Activated gamma-delta T cell (primary cell): Measurements from ENCODE around the gene SPPL3.
"Not testable (repeated sequence)": the region's sequence is repeated elsewhere in the genome, so short reads cannot be mapped to it uniquely, and the experiment has no call there.

ENCODE experiments used
- DNase-seq: peaks from one replicate; lab custom pipeline; 2025; lab: John Stamatoyannopoulos, UW

SPPL3 gene

DNA sequence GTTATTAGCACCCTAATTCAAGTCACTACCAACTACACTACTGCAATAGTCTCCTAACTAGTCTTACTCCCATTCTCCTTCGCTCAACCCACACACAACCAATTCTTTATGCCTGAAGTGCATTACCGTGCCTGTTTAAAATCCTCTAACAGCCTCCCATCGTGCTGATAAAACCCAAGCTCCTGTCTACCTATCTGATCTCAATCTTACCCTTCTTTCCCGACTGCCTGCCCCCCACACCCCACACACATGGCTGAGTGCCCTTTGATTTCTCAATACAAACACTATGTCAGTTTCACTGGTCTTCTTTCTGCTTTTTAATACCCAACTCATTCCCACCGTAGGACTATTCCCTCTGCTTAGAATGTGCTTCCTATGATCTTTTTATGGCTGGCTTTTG, 59.9 kb downstream of the SPPL3 start:
- DNase-seq: no peak

DNA sequence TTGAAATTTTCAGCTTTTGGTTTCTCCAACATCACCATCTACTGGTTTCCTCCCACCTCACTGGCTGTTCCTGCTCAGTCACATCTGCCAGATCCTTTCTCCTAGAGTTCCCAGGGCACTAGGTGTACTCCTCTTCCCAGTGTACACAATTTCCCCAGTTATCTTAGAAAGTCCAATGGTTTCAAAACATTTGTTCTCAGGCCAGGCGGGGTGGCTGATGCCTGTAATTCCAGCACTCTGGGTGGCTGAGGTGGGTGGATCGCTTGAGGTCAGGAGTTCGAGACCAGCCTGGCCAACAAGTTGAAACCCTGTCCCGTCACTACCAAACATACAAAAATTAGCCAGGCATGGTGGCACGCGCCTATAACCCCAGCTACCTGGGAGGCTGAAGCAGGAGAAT, 60.7 kb downstream of the SPPL3 start:
- DNase-seq: no peak

GRCh38 chr12:120842595-120842994, 61.6 kb downstream of the SPPL3 start:
- no peak for DNase-seq

GRCh38 chr12:120841525-120841924, 62.6 kb downstream of the SPPL3 start:
- DNase-seq: no peak

DNA sequence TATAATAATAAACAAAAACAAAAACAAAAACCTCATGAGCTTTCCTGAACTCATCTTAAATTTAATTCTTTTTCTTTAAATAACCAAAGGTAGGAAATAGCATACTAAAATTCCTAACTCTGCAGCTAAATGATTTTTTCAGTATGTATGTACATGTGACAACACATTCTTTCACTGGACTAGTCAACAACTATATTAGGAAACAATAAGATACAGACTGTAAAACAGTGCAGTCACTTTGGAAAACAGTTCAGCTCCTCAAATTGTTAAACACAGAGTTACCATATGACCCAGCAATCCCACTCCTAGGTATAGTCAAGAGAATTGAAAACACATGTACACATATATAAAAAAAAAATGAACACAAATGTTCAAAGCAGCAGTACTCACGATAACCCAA, 64.7 kb downstream of the SPPL3 start:
- no peak for DNase-seq

DNA sequence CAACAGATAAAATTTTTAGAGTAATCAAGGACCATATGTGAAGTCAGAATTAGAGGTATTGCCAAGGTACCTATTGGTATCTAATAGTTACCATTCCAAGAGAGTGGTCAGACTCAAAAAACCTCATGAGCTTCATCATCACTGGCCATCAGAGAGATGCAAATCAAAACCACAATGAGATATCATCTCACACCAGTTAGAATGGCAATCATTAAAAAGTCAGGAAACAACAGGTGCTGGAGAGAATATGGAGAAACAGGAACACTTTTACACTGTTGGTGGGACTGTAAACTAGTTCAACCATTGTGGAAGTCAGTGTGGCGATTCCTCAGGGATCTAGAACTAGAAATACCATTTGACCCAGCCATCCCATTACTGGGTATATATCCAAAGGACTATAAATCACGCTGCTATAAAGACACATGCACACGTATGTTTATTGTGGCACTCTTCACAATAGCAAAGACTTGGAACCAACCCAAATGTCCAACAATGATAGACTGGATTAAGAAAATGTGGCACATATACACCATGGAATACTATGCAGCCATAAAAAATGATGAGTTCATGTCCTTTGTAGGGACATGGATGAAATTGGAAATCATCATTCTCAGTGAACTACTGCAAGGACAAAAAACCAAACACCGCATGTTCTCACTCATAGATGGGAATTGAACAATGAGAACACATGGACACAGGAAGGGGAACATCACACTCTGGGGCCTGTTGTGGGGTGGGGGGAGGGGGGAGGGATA, 65.4 kb downstream of the SPPL3 start:
- not testable (repeated sequence) for DNase-seq

DNA sequence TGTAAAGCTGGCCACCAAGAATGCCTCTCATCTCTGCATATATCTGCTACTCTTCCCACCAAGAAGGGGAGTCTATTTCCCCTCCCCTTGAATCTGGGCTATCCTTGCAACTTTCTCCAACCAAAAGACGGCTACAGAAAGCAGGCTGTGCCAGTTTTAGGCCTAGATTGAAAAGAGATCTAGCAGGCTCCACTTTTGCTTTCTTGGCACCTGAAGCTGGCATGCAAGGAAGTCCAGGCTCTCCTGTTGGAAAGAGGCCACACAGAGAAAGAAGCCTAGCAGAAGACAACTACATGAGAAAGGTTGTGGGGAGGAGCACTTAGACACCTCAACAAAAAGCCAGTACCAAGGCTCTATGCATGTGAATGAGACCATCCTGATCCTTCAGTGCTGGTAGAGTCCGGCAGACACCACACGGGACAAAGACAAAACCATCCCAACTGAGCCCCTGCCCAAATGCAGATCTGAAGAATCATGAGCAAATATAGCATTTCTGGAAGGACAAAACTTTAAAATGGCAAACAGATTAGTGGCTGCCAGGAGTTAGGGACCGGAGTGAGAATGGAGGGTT, 68.0 kb downstream of the SPPL3 start:
- no peak for DNase-seq

DNA sequence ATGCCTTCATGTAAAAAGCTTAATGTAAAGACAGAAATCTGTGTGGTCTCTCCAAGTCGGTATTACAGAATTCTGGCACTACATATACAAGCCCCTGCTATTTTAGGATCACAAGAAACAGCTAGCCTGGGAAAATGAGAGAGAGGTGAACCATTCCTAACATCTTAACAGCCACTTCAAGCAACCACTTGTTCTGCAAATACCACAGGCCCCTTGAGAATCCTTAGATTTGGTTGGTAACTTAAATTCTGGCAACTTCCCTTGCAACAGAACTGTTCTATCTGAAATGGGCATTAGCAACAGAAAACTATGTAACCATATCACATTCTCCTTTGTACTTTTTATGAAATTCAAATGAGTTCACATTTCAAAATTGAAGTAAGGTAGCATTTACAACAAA, 68.5 kb downstream of the SPPL3 start:
- no peak for DNase-seq

DNA sequence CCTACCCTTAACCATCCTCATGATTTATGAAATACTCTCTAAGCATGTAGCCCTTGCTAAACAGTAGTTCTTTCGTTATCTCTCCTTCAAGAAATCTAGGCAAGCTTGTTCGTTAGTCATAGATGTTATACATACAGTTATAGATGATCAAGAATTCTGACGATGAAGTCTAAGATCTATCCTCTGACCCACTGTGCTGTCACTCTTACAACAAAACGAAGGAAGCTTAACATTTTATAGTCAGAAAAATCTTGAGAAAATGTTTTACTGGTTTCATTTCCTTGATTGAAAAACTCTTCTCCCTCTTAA, 68.9 kb downstream of the SPPL3 start:
- DNase-seq: no peak

DNA sequence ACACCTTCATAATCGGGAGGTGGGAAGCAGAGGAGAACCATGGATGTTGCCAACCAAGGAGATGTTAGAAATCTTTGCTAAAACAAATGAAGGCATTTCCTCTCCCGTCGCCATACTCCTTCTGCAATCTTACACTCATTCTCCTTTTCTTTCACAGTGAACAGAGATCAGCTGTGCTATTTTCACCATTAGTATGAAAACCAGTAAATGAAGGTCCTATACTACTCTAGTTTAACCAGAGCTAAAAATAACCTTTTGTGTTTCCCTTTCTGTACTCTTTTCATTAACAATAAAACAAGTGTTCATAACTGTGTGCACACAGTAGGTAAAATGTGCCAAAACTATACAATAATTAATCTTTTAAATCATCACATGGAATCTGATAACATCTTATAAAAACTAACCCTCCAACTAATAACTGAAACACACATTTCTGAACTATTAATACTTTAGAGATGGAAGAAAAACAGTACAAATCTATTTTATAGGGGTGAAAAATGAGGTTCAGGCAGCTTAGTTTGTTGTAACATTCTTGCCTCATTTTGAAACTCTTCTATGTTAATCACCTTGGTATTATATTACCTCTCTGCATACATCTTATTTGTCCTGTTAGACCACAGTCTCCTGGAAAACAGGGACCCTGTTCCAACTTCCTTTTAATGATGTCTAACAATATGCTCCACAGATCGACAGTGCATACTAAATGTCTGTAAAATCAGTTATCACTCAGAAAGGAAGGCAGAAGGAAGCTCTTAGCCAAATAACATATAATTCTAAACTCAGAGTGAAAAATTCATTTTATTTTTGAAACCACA, 69.5 kb downstream of the SPPL3 start:
- no peak for DNase-seq

DNA sequence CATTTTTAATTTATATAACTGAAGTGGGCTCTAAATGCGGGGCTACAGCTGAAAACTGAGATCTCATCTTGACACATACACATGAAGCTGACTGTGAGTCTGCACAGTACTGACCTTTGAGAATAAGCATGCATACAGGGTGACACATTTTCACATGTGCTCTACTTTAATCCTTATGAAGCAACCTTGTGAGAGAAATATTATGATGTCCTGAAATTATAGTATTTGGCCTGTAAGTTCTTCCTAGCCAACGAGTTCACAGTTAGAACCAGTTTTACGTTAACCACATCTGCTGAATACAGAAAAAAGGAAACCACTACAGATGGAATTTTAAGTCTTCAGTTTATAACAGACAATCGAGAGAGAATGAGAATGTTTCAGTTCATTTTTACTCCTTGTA, 70.3 kb downstream of the SPPL3 start:
- DNase-seq: no peak

GRCh38 chr12:120832737-120833136, 71.4 kb downstream of the SPPL3 start:
- no peak for DNase-seq

DNA sequence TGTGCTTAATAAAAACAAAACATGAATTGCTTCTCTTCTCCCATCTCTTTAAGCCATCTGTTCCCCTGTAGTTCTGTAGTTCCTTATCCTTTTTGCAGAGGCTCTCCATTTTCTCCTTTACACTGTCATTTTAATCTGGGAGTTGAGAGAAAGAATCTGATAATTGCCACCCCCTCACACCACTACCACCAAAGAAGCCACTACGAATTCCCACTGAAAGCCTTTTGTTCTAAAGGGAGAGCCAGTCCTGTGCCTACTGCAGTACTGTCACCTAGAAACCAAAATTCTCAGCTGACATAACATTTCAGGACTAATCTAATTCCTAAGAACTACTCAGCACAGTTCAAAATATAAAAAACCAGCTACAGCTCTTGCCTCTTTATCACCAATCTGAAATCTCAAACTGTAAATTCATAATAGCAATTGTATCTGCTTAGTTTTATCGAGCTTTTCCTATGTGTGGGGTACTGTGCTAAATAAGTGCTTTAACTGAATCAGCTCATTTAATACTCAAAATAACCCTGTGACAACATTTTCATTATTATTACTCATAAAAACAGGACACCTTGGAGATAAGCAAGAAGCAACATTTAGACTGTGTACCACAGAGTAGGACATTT, 72.4 kb downstream of the SPPL3 start:
- no peak for DNase-seq

- no peak for DNase-seq
These were observed 73.2 kb downstream of the SPPL3 start for GRCh38 chr12:120830966-120831365.

DNA sequence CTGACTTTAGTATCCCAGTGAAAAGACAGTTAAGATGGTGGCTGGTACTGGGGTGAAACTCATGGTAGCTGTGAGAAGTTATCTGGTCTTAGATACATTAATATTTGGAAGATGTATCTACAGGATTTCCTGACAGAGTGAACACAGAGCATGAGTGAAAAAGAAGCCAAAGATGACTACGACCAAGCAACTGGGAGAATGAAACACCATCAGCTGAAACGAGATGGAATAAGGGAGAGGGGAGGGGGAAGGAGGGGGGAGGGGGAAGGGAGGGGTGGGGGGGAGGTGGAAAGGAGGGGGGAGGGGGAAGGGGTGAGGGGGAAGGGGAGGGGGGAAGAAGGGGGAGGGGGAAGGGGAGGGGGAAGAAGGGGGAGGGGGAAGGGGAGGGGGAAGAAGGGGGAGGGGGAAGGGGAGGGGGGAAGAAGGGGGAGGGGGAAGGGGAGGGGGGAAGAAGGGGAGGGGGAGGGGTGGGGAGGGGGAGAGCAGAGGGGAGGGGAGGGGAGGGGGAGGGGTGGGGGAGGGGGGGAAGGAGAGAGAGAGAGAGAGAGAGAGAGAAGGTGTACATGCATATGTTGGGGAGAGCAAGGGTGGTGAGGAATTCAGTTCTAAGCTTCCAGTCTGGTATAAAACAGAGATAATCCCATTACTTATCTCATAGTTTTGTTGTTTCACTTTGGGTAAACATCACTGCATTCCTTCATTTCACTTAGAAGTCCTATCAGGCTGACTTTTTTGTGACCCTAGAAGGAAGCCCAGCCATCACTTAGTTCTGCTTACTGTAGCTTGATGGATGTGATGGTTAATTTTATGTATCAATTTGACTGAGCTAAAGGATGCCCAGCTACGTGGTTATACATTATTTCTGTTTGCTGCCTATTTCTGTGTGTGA, 73.9 kb downstream of the SPPL3 start:
- DNase-seq: no peak

- no peak for DNase-seq
These were observed 77.8 kb downstream of the SPPL3 start for GRCh38 chr12:120826335-120826734.

DNA sequence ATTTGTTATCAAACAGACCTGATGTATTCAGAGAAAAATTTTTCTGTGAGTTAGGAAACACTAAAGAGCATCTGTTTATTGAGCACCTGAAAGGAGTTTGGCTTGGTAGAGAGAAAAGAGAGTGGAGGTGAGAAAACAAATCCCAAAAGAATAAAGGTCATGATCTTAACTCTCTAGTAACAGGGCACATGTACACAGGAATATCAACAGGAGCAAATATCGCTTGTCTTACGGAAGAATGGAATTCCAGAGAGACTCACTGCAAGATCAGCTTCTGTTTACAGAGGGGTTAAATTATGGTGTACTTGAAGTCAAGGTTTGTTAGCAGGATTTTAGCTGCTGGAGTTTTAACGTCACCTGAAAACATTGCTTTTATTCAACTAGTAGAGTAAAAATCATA, 78.8 kb downstream of the SPPL3 start:
- no peak for DNase-seq

- DNase-seq: no peak
These were observed 81.2 kb downstream of the SPPL3 start for GRCh38 chr12:120822832-120823503.

- DNase-seq: no peak
These were observed 82.3 kb downstream of the SPPL3 start for GRCh38 chr12:120821878-120822277.

GRCh38 chr12:120820884-120821510, 83.2 kb downstream of the SPPL3 start:
- DNase-seq: no peak

DNA sequence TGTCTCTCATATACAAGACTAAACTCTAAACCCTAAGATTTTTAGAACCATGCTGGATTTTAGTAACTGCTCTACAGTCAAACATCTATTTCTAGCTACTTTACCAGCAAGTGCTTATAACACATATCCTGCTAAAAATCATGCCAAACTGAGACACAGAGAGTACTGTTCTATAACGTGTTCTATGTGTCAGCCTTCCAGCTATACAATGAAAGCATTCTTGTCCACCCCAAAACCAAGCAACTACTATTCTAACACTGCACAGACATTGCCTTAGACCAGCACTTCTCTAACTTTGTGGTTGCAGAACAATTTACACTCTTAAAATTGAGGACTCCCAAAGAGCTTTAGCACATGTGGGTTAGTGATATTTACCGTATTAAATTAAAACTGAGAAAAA, 85.7 kb downstream of the SPPL3 start:
- DNase-seq: no peak
